Stomach (tissue), 19 donors: ENCODE measurements around the gene GUK1. TPM values are rescaled to one million over a fixed set of nuclear protein-coding genes. Genes with fewer than 3 reads are reported as not detected.

Source experiments
- DNase-seq, 2 donors: peaks; one replicate each; pipeline versions ENCODE4 v3.0.0 to v3.0.0-alpha.2; 2013 to 2019
- H3K27ac ChIP-seq, 5 donors: fragments of 200-600 bp in 4 of 5; sonication (generic) in 4 of 5; one replicate each; pipeline ENCODE4 v1.5.1; 2013 to 2019; ENCODE audit warnings: mild to moderate bottlenecking in 1 of 5, moderate library complexity in 1 of 5
- H3K27me3 ChIP-seq, 3 donors: fragments of 200-600 bp; sonication (generic); one replicate each; pipeline ENCODE4 v1.5.1; 2017 to 2019; ENCODE audit warnings: mixed run types in 1 of 3
- H3K36me3 ChIP-seq, 4 donors: fragments of 200-600 bp; sonication (generic); 1 replicate in 3 of 4; 2 replicates in 1 of 4; pipeline ENCODE4 v1.5.1; 2016 to 2019
- H3K4me1 ChIP-seq, 4 donors: fragments of 200-600 bp; sonication (generic); one replicate each; pipeline ENCODE4 v1.5.1; 2016 to 2019
- H3K4me3 ChIP-seq, 4 donors: fragments of 200-600 bp; sonication (generic) in 3 of 4; one replicate each; pipeline ENCODE4 v1.5.1; 2016 to 2019; ENCODE audit warnings: mild to moderate bottlenecking in 1 of 4
- H3K9me3 ChIP-seq, 4 donors: fragments of 200-600 bp; sonication (generic); one replicate each; pipeline ENCODE4 v1.5.1; 2016 to 2019
- EP300 ChIP-seq: sonication (generic); formaldehyde crosslinking; IDR thresholded peaks from one replicate; pipeline ENCODE4 v1.6.1; 2017; ENCODE audit warnings: antibody characterized with exemption
- POLR2A ChIP-seq, 4 donors: fragments of 450-650 bp; IDR thresholded peaks; one replicate each; pipeline ENCODE4 v1.6.1; 2016; ENCODE audit warnings: antibody characterized with exemption in 4 of 4, control low read depth in 2 of 4, mild to moderate bottlenecking in 1 of 4, moderate library complexity in 1 of 4
- POLR2AphosphoS5 ChIP-seq, 3 donors: sonication (generic); formaldehyde crosslinking; IDR thresholded peaks; one replicate each; pipeline ENCODE4 v1.6.1; 2016; ENCODE audit warnings: antibody characterized with exemption in 3 of 3
- WGBS, 5 donors: extraction: QIAGEN DNeasy Blood & Tissue Kit in 3 of 5; methylation state at CpG; one replicate each; pipeline versions ENCODE4 v1.1.5 to v1.1.7; 2013 to 2018; 5-methylcytosine and 5-hydroxymethylcytosine counted together
- intact Hi-C: fragments of 100-400 bp; cut with DNase I; formaldehyde crosslinking; loops from one replicate; pipeline ENCODE4 v1.15.1; 2023; ENCODE audit warnings: low total_unique reads
- long read RNA-seq, 10 donors: transcript quantifications; one replicate each; lab custom pipeline, GENCODE V29; 2026
- polyA plus RNA-seq, 3 donors: library from polyadenylated mRNA; stranded (reverse); fragments of 200-250 nt; gene quantifications; one replicate each; pipeline ENCODE4 v1.2.3, GENCODE V29; 2013
- total RNA-seq, 5 donors: library from RNA; depleted of rRNA; stranded (reverse); fragments of >200 nt; gene quantifications; one replicate each; pipeline versions ENCODE4 v1.1.0 to v1.2.3, GENCODE V29; 2014 to 2016
- TF ChIP-seq, protein P1 (sequence below), 7 experiments: fragments of 450-650 bp in 4 of 7; fragments of 200-600 bp in 3 of 7; sonication (generic) in 3 of 7; IDR thresholded peaks; one replicate each; pipeline ENCODE4 v1.5.1; 2016 to 2019; ENCODE audit warnings: antibody characterized with exemption in 7 of 7, control low read depth in 2 of 7, mild to moderate bottlenecking in 1 of 7
- donor health status: healthy with polysubstance abuse.
- donor health status: Bipolar disorder and iron deficiency.
- donor health status: healthy.

GUK1 gene, protein sequence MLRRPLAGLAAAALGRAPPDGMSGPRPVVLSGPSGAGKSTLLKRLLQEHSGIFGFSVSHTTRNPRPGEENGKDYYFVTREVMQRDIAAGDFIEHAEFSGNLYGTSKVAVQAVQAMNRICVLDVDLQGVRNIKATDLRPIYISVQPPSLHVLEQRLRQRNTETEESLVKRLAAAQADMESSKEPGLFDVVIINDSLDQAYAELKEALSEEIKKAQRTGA
- total RNA-seq = 100 to 1,000 TPM; 179 to 326 (median 230) TPM
- polyA plus RNA-seq = 100 to 1,000 TPM; 457 to 613 (median 592) TPM
- long read RNA-seq, donor 1, transcript GUK1-201 (9 exons, 1,084 nt) = minor isoform, 10 of 70 reads
- long read RNA-seq, donor 1, transcript GUK1-202 (7 exons, 940 nt) = minor isoform, 24 of 70 reads
- long read RNA-seq, donor 1, transcript GUK1-210 (8 exons, 990 nt) = major isoform, 28 of 70 reads
- long read RNA-seq, donor 1, partial matches to known transcripts = 0 of 70 reads
- long read RNA-seq, donor 1, other reads (novel, unspliced or antisense) = 0 of 70 reads
- long read RNA-seq, donor 2, transcript GUK1-201 (9 exons, 1,084 nt) = minor isoform, 17 of 115 reads
- long read RNA-seq, donor 2, transcript GUK1-210 (8 exons, 990 nt) = major isoform, 46 of 115 reads
- long read RNA-seq, donor 2, transcript GUK1-202 (7 exons, 940 nt) = minor isoform, 44 of 115 reads
- long read RNA-seq, donor 2, partial matches to known transcripts = 0 of 115 reads
- long read RNA-seq, donor 2, other reads (novel, unspliced or antisense) = 0 of 115 reads
- long read RNA-seq, donor 3, transcript GUK1-201 (9 exons, 1,084 nt) = minor isoform, 7 of 39 reads
- long read RNA-seq, donor 3, transcript GUK1-202 (7 exons, 940 nt) = minor isoform, 9 of 39 reads
- long read RNA-seq, donor 3, transcript GUK1-210 (8 exons, 990 nt) = major isoform, 16 of 39 reads
- long read RNA-seq, donor 3, partial matches to known transcripts = 0 of 39 reads
- long read RNA-seq, donor 3, other reads (novel, unspliced or antisense) = 0 of 39 reads
- long read RNA-seq, donor 4, transcript GUK1-210 (8 exons, 990 nt) = major isoform, 7 of 12 reads
- long read RNA-seq, donor 4, partial matches to known transcripts = 0 of 12 reads
- long read RNA-seq, donor 4, other reads (novel, unspliced or antisense) = 0 of 12 reads
- long read RNA-seq, donor 5, transcript GUK1-201 (9 exons, 1,084 nt) = minor isoform, 9 of 58 reads
- long read RNA-seq, donor 5, transcript GUK1-210 (8 exons, 990 nt) = major isoform, 29 of 58 reads
- long read RNA-seq, donor 5, transcript GUK1-208 (7 exons, 842 nt) = minor isoform, 6 of 58 reads
- long read RNA-seq, donor 5, transcript GUK1-202 (7 exons, 940 nt) = minor isoform, 10 of 58 reads
- long read RNA-seq, donor 5, partial matches to known transcripts = 0 of 58 reads
- long read RNA-seq, donor 5, other reads (novel, unspliced or antisense) = 0 of 58 reads
- long read RNA-seq, donor 6 = 0 reads
- long read RNA-seq, donor 7, transcript GUK1-201 (9 exons, 1,084 nt) = minor isoform, 19 of 153 reads
- long read RNA-seq, donor 7, transcript GUK1-202 (7 exons, 940 nt) = minor isoform, 22 of 153 reads
- long read RNA-seq, donor 7, transcript GUK1-210 (8 exons, 990 nt) = major isoform, 84 of 153 reads
- long read RNA-seq, donor 7, partial matches to known transcripts = 16 of 153 reads
- long read RNA-seq, donor 7, other reads (novel, unspliced or antisense) = 0 of 153 reads
- long read RNA-seq, donor 8, transcript GUK1-210 (8 exons, 990 nt) = major isoform, 32 of 92 reads
- long read RNA-seq, donor 8, transcript GUK1-202 (7 exons, 940 nt) = minor isoform, 27 of 92 reads
- long read RNA-seq, donor 8, transcript GUK1-201 (9 exons, 1,084 nt) = minor isoform, 15 of 92 reads
- long read RNA-seq, donor 8, partial matches to known transcripts = 5 of 92 reads
- long read RNA-seq, donor 8, other reads (novel, unspliced or antisense) = 0 of 92 reads
- long read RNA-seq, donor 9, transcript GUK1-210 (8 exons, 990 nt) = major isoform, 29 of 87 reads
- long read RNA-seq, donor 9, transcript GUK1-220 (2 exons, 657 nt) = minor isoform, 5 of 87 reads
- long read RNA-seq, donor 9, transcript GUK1-201 (9 exons, 1,084 nt) = minor isoform, 11 of 87 reads
- long read RNA-seq, donor 9, transcript GUK1-202 (7 exons, 940 nt) = minor isoform, 12 of 87 reads
- long read RNA-seq, donor 9, partial matches to known transcripts = 25 of 87 reads
- long read RNA-seq, donor 9, other reads (novel, unspliced or antisense) = 0 of 87 reads
- long read RNA-seq, donor 10, transcript GUK1-201 (9 exons, 1,084 nt) = minor isoform, 8 of 42 reads
- long read RNA-seq, donor 10, transcript GUK1-202 (7 exons, 940 nt) = minor isoform, 10 of 42 reads
- long read RNA-seq, donor 10, transcript GUK1-210 (8 exons, 990 nt) = major isoform, 19 of 42 reads
- long read RNA-seq, donor 10, partial matches to known transcripts = 0 of 42 reads
- long read RNA-seq, donor 10, other reads (novel, unspliced or antisense) = 0 of 42 reads

DNA sequence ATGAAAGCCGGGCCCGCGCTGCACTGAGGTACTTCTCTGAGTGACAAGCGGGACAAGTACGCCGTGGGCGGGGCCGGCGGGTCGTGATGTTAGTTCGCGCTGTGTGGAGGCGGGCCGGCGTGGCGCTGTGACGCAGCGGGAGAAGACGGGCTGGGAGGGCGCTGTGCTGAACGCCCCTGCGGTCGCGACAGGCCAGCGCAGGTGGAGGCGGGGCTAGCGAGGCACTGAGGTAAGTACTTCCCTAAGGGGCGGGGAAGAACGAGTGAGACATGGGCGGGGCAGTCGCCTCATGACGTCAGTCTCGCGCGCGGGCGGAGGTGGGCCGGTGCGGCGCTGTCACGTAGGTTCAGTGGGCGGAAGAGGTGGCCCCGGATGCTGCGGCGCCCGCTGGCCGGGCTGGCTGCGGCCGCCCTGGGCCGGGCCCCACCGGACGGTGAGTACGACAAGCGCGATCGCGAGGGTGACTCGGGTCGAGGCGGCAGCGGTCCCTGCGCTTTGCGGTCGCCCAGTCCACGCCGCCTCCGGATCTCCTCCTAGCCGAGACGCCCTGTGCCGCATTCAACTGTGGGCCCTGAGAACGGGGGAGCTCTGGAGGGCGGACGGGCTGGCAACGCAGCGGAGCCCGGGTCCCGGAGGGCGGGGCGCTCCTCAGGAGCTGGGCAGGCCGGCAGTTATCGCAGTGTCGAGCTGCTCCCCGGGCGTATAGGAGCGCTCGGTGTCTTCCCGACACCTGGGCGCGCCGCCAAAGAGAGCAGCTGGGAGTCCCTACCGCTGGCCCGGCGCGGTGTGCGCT, at the start of gene GUK1:
Gene GUK1 (plus strand): TSS at position 349 of the 793 bp plus-strand sequence. CDS start 24 bp downstream, at position 373.
- TF ChIP-seq EP300 (no peak), POLR2A (IDR thresholded peaks at IDR 0.05) (peak in 2 of 4 donors; percentile 82 to 98), POLR2AphosphoS5 (IDR thresholded peaks at IDR 0.05) (peak; percentile 97 to 99 (median 98))
- TF ChIP-seq, protein P1, sequence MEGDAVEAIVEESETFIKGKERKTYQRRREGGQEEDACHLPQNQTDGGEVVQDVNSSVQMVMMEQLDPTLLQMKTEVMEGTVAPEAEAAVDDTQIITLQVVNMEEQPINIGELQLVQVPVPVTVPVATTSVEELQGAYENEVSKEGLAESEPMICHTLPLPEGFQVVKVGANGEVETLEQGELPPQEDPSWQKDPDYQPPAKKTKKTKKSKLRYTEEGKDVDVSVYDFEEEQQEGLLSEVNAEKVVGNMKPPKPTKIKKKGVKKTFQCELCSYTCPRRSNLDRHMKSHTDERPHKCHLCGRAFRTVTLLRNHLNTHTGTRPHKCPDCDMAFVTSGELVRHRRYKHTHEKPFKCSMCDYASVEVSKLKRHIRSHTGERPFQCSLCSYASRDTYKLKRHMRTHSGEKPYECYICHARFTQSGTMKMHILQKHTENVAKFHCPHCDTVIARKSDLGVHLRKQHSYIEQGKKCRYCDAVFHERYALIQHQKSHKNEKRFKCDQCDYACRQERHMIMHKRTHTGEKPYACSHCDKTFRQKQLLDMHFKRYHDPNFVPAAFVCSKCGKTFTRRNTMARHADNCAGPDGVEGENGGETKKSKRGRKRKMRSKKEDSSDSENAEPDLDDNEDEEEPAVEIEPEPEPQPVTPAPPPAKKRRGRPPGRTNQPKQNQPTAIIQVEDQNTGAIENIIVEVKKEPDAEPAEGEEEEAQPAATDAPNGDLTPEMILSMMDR (IDR thresholded peaks at IDR 0.05) = peak in 5 of 7 experiments; percentile 11 to 55 (median 19)
- intact Hi-C loops = loop anchor here (10.0 kb wide), 1 partner anchor 45 kb away; no protein-coding TSS in a partner anchor
- H3K4me1 ChIP-seq = peaks cover 38 to 51% (median 50%) of the 10 kb centered on the region in 4 donors
- H3K27me3 ChIP-seq = no peaks in the 10 kb centered on the region
- peak within 1 kb of the TSS; percentile 97 to 99 (median 99) for H3K27ac ChIP-seq
- WGBS, 5 donors = 0 to 2% (median 0%) methylated on average over 22 to 95 of the region's 95 CpGs
- peaks cover 0 to 4% (median 2%) of the 10 kb centered on the region in 4 donors for H3K36me3 ChIP-seq
- DNase-seq = peak; percentile 100
- H3K4me3 ChIP-seq = peak within 1 kb of the TSS; percentile 65 to 97 (median 88)
- H3K9me3 ChIP-seq = no peaks in the 10 kb centered on the region

DNA sequence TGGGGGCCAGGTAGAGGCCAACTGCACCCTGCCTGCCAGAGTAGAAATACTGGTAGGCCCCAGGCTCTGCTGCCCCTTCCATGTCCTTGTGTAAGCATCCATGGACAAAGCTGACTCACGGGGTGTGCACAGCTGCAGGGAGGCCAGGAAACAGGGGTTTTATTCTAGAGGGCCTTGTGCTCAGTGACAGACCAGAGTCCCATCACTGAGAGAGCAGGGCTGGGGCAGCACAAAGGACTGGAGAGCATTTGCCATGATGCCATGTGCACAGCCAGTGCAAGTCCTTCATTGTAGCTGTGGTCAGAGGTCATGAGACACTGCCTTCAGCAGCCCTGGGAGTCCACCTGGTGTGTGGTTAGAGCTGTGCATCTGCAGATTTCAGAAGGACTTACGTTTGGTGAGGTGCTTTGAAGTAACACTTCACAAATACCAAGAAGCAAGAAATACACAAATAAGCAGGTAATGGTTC, 49.4 kb upstream of the GUK1 start:
- Histone ChIP-seq H3K4me3 (peak overlapping the region in 1 of 4 donors; percentile 34), H3K36me3 (peaks cover 0 to 43% (median 16%) of the 10 kb centered on the region in 4 donors), H3K27ac (peak overlapping the region in 2 of 5 donors; percentile 70 to 98), H3K9me3 (peaks cover 0 to 13% (median 8%) of the 10 kb centered on the region in 4 donors), H3K27me3 (no peaks in the 10 kb centered on the region), H3K4me1 (peaks cover 72 to 87% (median 84%) of the 10 kb centered on the region in 4 donors)
- intact Hi-C loops = loop anchor here (10.0 kb wide), 1 partner anchor 54 kb away; the partner anchor contains the start of genes GJC2 and GUK1
- 8 to 22% (median 11%) methylated on average over 2 of the region's 2 CpGs for WGBS, 5 donors
- TF ChIP-seq, protein P1 (IDR thresholded peaks at IDR 0.05) = no peak
- TF ChIP-seq POLR2A (IDR thresholded peaks at IDR 0.05) (no peak), POLR2AphosphoS5 (IDR thresholded peaks at IDR 0.05) (no peak), EP300 (no peak)
- peak in 1 of 2 donors; percentile 25 for DNase-seq
